Stimulated activated memory B cell treated with anti-CD40 and anti-IgM and Interleukin-4, amounts not matched to agents 10 μg/mL and 1 μg/mL and 100 μg/mL, for 72 hours (primary cell): Measurements from ENCODE around the gene SEMA7A.
A peak's percentile ranks its signal among the peaks of the same experiment; 100 is the strongest.
"Not testable (repeated sequence)": the region's sequence is repeated elsewhere in the genome, so short reads cannot be mapped to it uniquely, and the experiment has no call there.

Experiments used
- ATAC-seq: fragments of 150-1000 bp; cut with Tn5 transposase; 2 replicates; pipeline ENCODE4 v1.10.0; 2021
- H3K27ac Mint-ChIP-seq: one replicate; pipeline ENCODE4 v1.8.0; 2022; ENCODE audit warnings: mild to moderate bottlenecking, mixed read lengths
- H3K27me3 Mint-ChIP-seq: one replicate; pipeline ENCODE4 v1.8.0; 2022; ENCODE audit warnings: mixed read lengths
- H3K36me3 Mint-ChIP-seq: one replicate; pipeline ENCODE4 v1.8.0; 2022; ENCODE audit warnings: mixed read lengths
- H3K4me1 Mint-ChIP-seq: one replicate; pipeline ENCODE4 v1.8.0; 2022; ENCODE audit warnings: mixed read lengths
- H3K4me3 Mint-ChIP-seq: one replicate; pipeline ENCODE4 v1.8.0; 2022; ENCODE audit warnings: mild to moderate bottlenecking, moderate library complexity, mixed read lengths
- H3K9me3 Mint-ChIP-seq: one replicate; pipeline ENCODE4 v1.8.0; 2022; ENCODE audit warnings: mixed read lengths

SEMA7A gene

DNA sequence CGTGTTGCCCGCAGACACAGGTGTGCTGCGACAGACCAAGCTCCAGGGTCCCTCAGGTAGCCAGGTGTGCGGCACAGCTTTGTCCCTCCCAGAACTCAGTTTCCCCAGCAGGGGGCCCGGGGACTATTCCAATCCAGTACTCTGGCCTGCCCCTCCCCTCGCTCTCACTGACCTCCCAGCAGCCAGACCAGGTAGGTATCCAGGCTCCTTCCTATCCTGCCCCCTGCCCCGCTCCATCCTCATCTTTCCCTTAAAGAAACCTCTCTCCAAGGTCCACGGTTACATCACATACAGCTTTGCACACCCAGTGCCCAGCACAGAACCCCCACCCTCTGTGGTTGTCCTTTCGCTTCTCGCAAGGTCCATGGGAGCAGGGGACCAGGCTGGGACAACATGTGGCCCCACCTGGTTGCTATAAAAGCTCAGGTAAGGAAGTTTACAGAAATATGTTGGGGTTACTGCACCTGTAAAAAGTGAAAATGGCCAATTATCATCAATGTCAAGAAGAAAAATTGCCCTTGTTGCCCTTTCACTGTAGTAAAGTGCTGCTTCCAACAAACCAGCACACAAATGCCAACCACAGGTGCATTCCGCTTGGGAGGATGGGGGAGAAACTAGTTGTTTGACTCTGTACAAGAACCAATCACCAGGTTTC lies 59.0 kb downstream of the SEMA7A start:
- Mint-ChIP-seq H3K4me3 (peak overlapping the region; percentile 72), H3K36me3 (no peaks in the 10 kb centered on the region), H3K4me1 (peaks cover 49% of the 10 kb centered on the region), H3K27ac (peak overlapping the region; percentile 65), H3K27me3 (no peaks in the 10 kb centered on the region), H3K9me3 (no peaks in the 10 kb centered on the region)
- no peak for ATAC-seq

DNA sequence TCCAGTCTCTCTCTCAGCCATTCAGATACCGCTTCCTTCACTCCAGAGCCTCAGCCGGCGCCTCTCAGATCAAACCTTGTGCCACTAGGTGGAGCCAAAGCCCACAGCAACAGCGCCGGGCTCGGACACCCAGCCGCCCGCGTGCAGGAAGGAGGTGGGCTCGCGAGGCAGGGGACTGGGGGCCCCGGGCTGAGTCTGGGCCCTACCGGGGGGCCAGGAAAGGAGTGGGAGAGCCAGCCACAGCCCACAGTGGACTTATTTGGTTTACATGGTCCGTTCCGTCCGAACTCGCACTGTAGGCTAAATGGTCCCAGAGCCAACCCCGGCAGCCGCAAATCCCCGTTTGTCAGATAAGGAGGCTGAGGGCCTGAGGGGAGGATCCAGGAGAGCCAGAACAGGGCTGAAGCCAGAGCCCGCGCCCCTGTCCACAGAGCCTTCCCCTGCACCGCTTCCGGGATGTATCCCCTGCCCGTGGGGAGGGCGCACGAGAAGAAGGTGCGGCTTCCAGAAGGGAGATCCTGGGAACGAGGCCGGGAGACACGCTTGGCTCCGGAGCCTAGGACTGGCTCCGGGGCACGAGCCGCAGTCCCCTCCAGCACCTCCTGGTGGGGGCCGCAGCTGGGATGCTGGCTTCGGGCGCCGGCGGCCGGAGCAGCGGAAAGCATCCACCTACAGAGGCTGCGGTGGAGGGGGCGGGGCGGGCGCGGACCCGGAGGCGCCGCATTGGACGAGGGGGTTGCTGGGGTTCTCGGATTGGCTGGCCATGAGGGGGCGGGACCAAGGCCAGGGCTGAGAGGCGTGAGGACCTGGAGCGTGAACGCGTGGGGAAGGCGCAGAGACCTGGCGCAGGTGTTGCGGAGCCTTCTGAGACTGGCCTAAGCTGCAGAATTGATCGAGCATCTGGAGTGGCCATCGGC lies 59.8 kb downstream of the SEMA7A start:
- Mint-ChIP-seq H3K27ac (peak overlapping the region; percentile 65), H3K4me3 (peak overlapping the region; percentile 72), H3K9me3 (no peaks in the 10 kb centered on the region), H3K27me3 (no peaks in the 10 kb centered on the region), H3K4me1 (peaks cover 42% of the 10 kb centered on the region), H3K36me3 (no peaks in the 10 kb centered on the region)
- peak; percentile 94 for ATAC-seq

DNA sequence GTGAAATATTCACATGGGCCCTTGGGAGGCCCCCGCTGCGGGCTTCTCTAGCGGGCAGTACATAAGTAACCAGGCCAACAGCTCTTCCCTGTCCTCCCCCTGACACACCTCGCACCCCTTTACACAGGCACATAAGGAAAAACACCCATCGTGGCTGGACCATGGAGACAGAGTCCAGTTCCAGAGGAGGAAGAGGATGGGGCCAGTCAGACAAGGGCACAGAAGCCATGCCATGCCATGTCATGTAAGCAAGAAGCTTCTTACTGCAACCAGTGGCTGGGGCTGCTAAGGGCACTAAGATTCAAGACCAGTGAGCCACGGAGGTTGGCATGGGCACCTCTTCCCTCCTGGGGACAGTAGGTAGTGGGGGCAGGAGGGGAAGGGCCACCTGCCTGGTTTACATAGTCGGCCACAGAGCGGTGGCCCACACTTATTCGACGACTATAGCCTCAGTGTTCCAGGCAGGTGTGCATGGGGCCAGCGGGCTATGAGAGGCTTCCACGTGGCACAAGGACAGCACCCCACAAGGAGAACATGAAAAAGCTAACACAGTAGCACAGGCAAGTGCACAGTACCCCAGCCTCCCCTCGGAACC lies 60.6 kb downstream of the SEMA7A start:
- H3K27ac Mint-ChIP-seq: peak overlapping the region; percentile 65
- peak overlapping the region; percentile 72 for H3K4me3 Mint-ChIP-seq

GRCh38 chr15:74370471-74370870 lies 63.3 kb downstream of the SEMA7A start:
- Mint-ChIP-seq H3K9me3 (no peaks in the 10 kb centered on the region), H3K36me3 (no peaks in the 10 kb centered on the region), H3K4me1 (peaks cover 14% of the 10 kb centered on the region), H3K27me3 (peaks cover 28% of the 10 kb centered on the region), H3K27ac (no peak overlapping the region), H3K4me3 (no peak overlapping the region)
- ATAC-seq: no peak

More for the DNA sequence above, 60.6 kb downstream of the SEMA7A start:
- ATAC-seq: no peak
- H3K4me1 Mint-ChIP-seq: peaks cover 36% of the 10 kb centered on the region
- H3K9me3 Mint-ChIP-seq: no peaks in the 10 kb centered on the region
- H3K27me3 Mint-ChIP-seq: peaks cover 6% of the 10 kb centered on the region
- no peaks in the 10 kb centered on the region for H3K36me3 Mint-ChIP-seq

DNA sequence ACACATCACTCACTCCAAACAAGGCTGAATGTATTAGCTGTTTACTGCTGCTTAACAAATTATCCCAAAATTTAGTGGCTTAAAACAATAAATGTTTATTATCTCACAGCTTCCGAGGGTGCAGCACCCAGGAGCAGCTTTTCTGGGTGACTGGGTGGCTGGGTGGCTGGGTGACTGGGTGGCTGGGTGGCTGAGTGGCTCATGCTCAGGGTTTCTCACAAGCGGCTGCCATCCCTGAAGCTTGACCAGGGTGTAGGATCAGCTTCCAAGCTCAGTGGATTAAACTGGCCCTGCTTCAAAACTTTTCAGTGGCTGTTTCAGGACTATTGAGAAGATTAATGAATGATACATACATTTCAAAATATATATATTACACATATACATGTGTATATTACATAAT lies 64.0 kb downstream of the SEMA7A start:
- peaks cover 10% of the 10 kb centered on the region for H3K4me1 Mint-ChIP-seq
- no peaks in the 10 kb centered on the region for H3K9me3 Mint-ChIP-seq
- ATAC-seq: no peak
- H3K27ac Mint-ChIP-seq: no peak overlapping the region
- no peaks in the 10 kb centered on the region for H3K36me3 Mint-ChIP-seq
- peaks cover 35% of the 10 kb centered on the region for H3K27me3 Mint-ChIP-seq
- no peak overlapping the region for H3K4me3 Mint-ChIP-seq

- no peaks in the 10 kb centered on the region for H3K9me3 Mint-ChIP-seq
- peaks cover 41% of the 10 kb centered on the region for H3K27me3 Mint-ChIP-seq
- peaks cover 6% of the 10 kb centered on the region for H3K4me1 Mint-ChIP-seq
- no peaks in the 10 kb centered on the region for H3K36me3 Mint-ChIP-seq
- no peak overlapping the region for H3K27ac Mint-ChIP-seq
- no peak overlapping the region for H3K4me3 Mint-ChIP-seq
- no peak for ATAC-seq
These were observed 64.5 kb downstream of the SEMA7A start for GRCh38 chr15:74369084-74369745.

- peaks cover 42% of the 10 kb centered on the region for H3K27me3 Mint-ChIP-seq
- H3K4me3 Mint-ChIP-seq: no peak overlapping the region
- peaks cover 6% of the 10 kb centered on the region for H3K4me1 Mint-ChIP-seq
- H3K27ac Mint-ChIP-seq: no peak overlapping the region
- H3K36me3 Mint-ChIP-seq: no peaks in the 10 kb centered on the region
- no peaks in the 10 kb centered on the region for H3K9me3 Mint-ChIP-seq
- no peak for ATAC-seq
These were observed 65.6 kb downstream of the SEMA7A start for GRCh38 chr15:74368121-74368520.

- H3K9me3 Mint-ChIP-seq: no peaks in the 10 kb centered on the region
- peak within 1 kb of the TSS; percentile 44 for H3K27ac Mint-ChIP-seq
- ATAC-seq: no peak
- peaks cover 42% of the 10 kb centered on the region for H3K27me3 Mint-ChIP-seq
- H3K4me1 Mint-ChIP-seq: peaks cover 6% of the 10 kb centered on the region
- peak within 1 kb of the TSS; percentile 44 for H3K4me3 Mint-ChIP-seq
- no peaks in the 10 kb centered on the region for H3K36me3 Mint-ChIP-seq
These were observed 66.4 kb downstream of the SEMA7A start, which contains the start of gene CYP11A1 for GRCh38 chr15:74367296-74367854. Gene CYP11A1, minus strand, starts transcription at chr15:74367646. Its CDS starts 61 bp downstream, at chr15:74367585.

DNA sequence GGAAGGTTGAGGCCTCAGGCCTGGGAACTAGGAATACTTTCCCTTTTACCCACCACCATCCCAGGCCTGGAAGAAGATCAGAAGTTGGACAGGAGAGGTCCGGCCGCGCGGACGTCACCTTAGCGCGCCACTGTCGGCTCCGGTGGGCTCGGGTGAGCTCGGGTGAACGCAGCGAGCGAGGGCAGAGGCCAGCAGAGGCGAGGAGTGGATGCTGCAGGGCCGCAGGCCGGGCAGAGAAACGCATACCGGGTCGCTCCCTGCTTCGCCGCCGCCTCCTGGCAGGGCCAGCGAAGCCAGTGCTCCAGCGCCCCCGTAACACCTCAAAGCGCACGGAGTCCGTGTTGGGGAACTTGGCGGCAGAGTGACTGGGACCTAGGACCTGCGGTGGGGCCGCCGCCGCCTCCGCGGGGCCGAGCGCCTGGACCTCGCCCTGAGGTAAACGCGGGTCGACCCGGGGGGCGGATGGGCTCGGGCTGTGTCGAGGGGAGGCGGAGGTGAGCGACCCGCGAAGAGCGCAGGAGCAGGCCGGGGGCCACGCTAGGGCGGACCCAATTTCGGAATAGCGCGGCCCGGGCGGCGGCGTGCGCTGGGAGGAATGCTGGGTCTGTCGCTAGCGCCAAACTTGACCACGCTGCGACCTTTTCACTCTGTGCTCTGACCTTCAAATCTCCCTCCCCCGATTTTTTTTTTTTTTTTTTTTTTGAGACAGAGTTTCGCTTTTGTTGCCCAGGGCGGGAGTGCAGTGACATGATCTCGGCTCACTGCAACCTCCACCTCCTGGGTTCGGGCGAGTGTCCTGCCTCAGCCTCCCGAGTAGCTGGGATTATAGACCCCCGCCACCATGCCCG lies 67.9 kb downstream of the SEMA7A start:
- ATAC-seq: peak; percentile 84
- Mint-ChIP-seq H3K4me3 (peak overlapping the region; percentile 70), H3K9me3 (no peaks in the 10 kb centered on the region), H3K36me3 (no peaks in the 10 kb centered on the region), H3K27me3 (peaks cover 42% of the 10 kb centered on the region), H3K27ac (peak overlapping the region; percentile 44), H3K4me1 (peaks cover 6% of the 10 kb centered on the region)

GRCh38 chr15:74364936-74365597 lies 68.7 kb downstream of the SEMA7A start:
- ATAC-seq: no peak
- H3K4me1 Mint-ChIP-seq: peaks cover 6% of the 10 kb centered on the region
- peak overlapping the region; percentile 70 for H3K4me3 Mint-ChIP-seq
- H3K27ac Mint-ChIP-seq: peak overlapping the region; percentile 44
- H3K27me3 Mint-ChIP-seq: peaks cover 42% of the 10 kb centered on the region
- no peaks in the 10 kb centered on the region for H3K9me3 Mint-ChIP-seq
- no peaks in the 10 kb centered on the region for H3K36me3 Mint-ChIP-seq

GRCh38 chr15:74362482-74362881 lies 71.3 kb downstream of the SEMA7A start:
- Mint-ChIP-seq H3K27ac (no peak overlapping the region), H3K9me3 (no peaks in the 10 kb centered on the region), H3K36me3 (no peaks in the 10 kb centered on the region), H3K27me3 (peaks cover 31% of the 10 kb centered on the region), H3K4me3 (no peak overlapping the region), H3K4me1 (peaks cover 6% of the 10 kb centered on the region)
- no peak for ATAC-seq

- H3K9me3 Mint-ChIP-seq, H3K4me1 Mint-ChIP-seq, H3K27ac Mint-ChIP-seq, H3K4me3 Mint-ChIP-seq, H3K36me3 Mint-ChIP-seq, ATAC-seq: not testable (repeated sequence)
- peaks cover 18% of the 10 kb centered on the region for H3K27me3 Mint-ChIP-seq
These were observed 72.9 kb downstream of the SEMA7A start for GRCh38 chr15:74360855-74361254.

DNA sequence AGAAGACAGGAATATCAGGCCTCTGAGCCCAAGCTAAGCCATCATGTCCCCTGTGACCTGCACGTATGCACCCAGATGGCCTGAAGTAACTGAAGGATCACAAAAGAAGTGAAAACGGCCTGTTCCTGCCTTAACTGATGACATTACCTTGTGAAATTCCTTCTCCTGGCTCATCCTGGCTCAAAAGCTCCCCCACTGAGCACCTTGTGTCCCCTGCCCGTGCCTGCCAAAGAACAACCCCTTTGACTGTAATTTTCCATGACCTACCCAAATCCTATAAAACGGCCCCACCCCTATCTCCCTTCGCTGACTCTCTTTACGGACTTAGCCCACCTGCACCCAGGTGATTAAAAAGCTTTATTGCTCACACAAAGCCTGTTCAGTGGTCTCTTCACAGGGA lies 74.4 kb downstream of the SEMA7A start:
- ATAC-seq, H3K4me1 Mint-ChIP-seq, H3K4me3 Mint-ChIP-seq, H3K27ac Mint-ChIP-seq: not testable (repeated sequence)
- Mint-ChIP-seq H3K36me3 (peaks cover 11% of the 10 kb centered on the region), H3K9me3 (peaks cover 11% of the 10 kb centered on the region), H3K27me3 (peaks cover 18% of the 10 kb centered on the region)
